NCI-H748 (cell line): ENCODE results near the gene ARHGAP24.
"Not testable (repeated sequence)": the region's sequence is repeated elsewhere in the genome, so short reads cannot be mapped to it uniquely, and the experiment has no call there.

Experiments
- DNase-seq: peaks from one replicate; lab custom pipeline; 2025; ENCODE audit not compliant: unreplicated experiment; lab: John Stamatoyannopoulos, UW

ARHGAP24 gene

DNA sequence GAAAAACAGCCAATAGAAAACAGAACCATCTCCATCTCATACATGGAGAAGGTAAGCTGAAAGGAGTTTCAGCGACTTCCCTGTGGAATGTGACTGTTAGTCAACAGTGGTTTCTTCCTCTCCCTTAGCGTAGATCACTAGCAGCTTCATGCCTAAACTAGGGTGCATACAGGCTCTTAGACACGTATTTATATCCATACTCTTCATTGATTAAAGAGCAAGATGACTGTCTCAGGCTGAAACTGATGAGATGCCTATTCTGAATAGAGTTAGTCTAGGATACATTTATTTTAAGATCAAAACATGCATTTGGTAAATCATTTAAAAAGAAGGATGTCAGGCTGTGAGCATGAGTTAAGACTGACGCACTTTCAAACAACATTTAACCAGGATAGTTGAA lies 423.3 kb downstream of the ARHGAP24 start:
- no peak for DNase-seq

DNA sequence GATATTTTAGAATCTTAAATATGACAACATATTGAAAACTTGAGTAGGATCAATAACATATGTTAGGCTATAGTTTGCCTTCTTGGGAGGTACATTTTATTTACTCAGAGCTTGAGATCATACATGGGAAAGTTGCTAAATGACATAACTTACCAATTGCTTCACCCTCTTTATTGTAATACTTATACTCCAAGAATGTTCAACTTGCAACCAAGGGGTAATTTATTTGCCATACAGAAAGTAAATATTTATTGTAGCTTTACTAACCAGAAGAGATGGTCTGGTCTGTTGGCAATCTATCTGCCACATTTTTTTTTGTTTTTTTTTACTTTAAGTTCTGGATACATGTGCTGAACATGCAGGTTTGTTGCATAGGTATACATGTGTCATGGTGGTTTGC lies 426.6 kb downstream of the ARHGAP24 start:
- DNase-seq: no peak

- not testable (repeated sequence) for DNase-seq
These were observed 427.7 kb downstream of the ARHGAP24 start for GRCh38 chr4:85902647-85903046.

DNA sequence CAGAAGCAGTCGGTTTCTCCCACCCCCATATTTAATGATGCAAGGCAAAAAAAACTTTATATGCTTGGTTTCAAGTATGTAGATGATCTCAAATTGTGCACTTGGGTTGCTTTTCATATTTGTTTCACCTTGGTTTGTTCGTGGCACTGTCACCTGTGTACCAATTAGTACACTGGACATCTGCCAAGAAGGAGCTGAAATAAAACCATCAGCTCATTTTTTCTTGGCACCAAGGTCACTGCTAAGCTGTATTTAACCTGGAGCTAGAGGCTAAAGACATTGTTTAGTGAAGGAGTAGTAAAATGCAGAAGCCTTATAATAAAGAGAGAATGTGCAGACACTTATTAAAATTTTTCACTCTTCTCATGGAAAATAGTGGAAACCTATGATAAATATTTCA lies 430.8 kb downstream of the ARHGAP24 start:
- DNase-seq: peak; percentile 30

DNA sequence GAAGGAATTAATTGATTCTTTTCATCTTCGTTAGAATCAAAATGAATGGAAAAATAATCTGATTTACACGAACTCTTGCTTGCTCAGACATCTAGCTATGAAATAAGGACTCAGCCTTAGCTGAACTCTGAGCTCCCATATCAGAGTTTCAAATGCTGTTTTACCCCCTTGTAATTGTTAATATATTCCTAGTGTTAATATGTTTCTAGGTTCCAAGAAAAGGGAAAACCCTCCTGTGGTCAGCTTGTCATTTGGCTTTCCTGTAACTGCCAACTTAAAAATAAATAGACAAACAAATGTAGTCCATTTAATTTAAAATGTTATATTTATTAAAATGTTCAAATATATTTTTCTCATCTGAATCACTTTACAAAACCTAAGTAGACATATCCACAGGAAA lies 432.1 kb downstream of the ARHGAP24 start:
- no peak for DNase-seq

- no peak for DNase-seq
These were observed 434.9 kb downstream of the ARHGAP24 start for GRCh38 chr4:85909851-85910250.

DNA sequence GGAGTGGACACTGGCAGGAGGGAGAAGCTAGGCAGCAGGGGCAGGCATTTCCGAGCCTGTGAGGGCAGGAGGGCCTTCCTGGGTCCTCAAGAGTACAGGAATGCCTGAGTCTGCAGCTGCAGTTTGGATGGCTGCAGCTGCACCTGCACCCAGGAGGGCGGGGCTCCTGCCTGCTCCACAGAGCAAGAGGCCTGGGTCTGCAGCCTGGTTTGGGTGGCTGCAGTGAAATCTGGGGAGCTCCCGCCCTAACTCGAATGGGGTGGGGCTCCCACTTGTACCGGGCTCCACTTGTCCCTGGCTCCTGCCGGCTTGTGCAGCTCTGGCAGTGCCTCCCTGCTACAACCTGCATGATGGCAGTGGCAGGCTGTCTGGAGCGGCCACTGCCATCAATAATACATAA lies 436.0 kb downstream of the ARHGAP24 start:
- DNase-seq: no peak

GRCh38 chr4:85913931-85914694 lies 439.2 kb downstream of the ARHGAP24 start:
- DNase-seq: no peak

- DNase-seq: not testable (repeated sequence)
These were observed 440.6 kb downstream of the ARHGAP24 start for GRCh38 chr4:85915570-85915969.

DNA sequence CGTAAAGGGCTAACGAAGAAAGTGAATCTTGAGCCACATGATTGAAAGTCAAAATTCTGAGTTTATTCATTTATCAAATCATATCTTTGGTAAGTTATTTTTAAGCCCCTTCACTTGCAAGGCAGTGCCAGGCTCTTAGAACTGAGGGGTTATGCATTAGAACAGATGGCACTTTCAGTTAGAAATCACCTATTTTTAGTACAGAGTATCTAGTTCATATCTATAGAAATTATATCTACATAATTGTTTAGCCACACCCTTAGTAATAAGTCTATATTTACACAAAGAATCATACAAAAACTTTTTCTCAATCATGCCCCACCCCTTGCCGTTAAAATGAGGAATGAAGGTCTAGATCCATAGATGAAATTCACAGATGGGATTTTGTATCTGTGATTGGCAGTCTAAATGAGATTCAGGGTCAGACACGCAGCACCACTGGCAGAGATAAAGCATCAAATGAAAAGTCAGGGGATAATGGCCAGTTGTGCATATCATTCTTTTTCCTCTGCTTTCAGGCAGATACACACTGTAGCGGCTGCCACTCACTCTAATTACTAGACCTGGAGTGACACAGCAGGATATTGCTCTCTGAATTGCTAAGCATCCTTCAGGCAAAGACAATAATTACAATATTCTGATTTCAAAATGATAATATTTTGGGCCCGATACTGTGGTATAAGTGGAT lies 444.4 kb downstream of the ARHGAP24 start:
- peak; percentile 29 for DNase-seq

DNA sequence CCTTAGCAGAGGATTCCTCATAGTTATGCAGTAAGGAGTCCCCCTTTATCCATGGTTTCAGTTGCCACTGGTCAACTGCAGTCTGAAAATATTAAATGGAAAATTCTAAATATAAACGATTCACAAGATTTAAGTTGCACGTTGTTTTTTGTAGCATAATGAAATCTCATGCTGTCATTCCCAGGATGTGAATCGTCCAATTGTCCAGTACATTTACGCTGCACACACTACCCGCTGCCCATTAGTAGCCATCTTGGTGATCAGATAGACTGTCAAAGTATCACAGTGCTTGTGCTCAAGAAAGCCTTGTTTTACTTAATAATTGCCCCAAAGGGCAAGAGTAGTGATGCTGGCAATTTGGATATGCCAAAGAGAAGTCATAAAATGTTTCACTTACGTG lies 450.1 kb downstream of the ARHGAP24 start:
- no peak for DNase-seq

DNA sequence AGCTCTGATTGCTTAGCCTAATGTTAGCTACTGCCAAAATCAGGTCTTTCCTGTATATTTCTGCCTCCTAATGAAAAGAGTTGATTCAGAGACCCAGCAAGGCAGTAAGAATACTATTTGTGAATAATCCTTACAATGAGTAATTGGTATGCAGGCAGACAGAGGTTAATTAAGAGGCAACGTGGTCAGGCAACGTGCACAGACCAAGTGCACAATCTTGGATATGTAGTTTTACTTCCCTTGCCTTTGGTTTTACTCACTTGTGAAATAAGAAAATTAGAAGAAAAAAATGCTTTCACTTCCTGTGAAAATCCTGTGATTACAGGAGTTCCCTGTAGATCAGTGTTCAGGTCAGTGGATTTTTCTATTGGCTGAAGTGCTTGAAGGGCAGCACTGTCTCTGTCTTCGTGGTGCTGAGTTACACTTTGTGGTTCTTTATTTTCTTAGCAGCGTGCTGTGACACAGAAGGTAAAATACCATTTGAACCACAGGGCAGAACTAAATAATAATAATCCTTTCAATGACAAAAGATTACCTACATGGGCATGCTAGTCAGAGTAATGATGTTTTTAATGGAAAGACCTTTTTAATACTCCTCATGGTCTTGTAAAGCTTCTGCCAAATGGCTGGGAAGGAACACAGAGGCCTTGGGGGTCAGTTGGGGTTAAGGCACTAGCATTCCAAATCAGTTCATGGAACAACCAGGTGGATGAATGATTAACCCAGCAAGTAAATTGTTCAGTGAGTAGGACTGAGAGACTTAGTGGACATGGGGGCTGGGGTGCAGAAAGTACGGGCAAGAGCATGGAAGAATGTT lies 454.0 kb downstream of the ARHGAP24 start:
- no peak for DNase-seq

GRCh38 chr4:85929961-85930665 lies 455.2 kb downstream of the ARHGAP24 start:
- DNase-seq: no peak

DNA sequence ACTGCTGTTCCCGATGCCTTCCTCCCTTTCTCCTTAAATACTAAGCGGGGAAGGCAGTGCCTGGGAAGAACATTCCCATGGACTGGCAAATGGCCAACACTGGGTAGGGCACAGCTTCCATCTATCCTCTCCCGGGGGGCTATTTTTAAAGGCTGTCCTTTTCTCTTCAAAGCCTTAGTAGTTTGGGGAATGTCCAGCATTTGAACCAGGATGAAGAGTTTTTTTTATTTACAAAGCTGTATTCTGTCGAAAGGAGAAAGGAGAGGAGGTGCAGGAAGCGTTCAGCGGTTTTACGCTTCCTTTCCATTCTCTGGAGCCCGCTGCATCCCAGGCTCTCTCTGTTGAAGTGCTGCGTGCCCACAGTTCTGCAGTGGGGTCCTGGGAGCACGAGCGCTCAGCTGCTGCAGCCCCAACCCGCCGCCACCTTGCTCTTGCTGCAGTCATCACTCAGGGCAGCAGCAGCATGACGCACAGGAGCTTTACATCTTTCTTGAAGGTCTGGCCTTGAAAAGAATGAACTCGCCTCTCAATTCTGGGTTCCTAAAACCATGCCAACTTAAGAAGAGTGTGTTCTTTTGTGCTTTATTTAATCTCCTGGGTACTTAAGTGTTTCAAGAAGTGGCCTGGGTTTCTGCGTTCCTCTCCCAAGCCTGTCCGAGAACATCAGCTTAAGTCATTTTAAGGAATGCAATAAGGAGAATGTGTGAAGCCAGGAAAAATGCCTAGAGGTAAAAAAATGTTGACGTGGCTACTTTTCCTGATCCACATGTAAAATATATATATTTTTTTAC lies 457.7 kb downstream of the ARHGAP24 start:
- peak; percentile 10 for DNase-seq

DNA sequence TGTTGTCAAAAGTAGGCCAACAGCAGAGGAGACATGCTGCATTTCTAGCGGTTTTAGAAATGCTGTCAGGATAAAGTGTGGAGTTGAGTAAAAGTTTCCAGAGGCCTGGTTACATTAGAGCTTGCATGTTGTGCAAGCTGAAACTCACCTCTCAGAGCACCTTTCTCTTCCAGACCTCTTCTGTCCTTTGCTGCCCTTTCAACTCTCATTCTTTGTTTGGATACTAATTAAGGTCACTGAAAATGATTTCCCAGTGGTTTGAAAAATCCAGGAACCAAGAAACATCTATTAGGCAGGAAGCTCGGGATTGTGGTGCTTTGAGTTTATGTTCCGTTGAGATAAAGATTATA lies 458.3 kb downstream of the ARHGAP24 start:
- no peak for DNase-seq

- no peak for DNase-seq
These were observed 462.6 kb downstream of the ARHGAP24 start for GRCh38 chr4:85937507-85937906.

DNA sequence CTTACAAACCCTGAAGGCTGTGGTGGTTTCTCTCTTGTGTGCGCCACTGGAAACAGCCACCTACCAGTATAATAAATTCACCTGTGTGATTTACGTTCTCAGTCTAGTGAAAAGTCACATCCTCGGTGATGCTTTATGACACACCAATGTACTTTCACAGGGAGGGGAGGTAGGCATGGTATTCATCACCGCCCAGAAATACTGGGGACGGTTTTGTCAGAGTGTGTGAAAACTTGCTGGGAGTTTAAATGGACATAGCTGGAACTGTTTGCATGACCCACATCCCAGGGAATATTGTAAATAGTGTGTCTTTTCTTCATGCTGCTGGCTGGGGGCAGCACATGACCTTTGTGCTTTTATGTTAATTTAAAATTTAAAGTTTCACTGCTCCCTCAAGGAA lies 463.1 kb downstream of the ARHGAP24 start:
- DNase-seq: no peak

DNA sequence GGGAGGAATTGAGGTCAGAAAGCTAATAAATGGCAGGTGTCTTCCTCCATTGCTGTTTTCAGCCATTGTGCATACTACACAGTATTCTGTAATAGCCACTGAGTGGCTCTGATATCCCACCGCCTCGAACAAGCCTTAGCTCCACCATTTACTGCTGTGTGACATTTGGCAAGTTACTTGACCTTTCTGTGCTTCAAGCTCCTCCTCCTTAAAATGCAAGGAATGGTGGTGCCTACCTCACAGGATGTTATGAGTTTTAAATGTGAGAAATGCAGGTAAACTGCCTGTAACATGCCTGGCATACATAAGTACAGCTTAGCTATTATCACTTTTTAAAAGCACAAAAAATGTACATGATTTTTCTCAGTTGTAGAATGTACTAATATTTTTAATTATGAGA lies 464.0 kb downstream of the ARHGAP24 start:
- DNase-seq: no peak

DNA sequence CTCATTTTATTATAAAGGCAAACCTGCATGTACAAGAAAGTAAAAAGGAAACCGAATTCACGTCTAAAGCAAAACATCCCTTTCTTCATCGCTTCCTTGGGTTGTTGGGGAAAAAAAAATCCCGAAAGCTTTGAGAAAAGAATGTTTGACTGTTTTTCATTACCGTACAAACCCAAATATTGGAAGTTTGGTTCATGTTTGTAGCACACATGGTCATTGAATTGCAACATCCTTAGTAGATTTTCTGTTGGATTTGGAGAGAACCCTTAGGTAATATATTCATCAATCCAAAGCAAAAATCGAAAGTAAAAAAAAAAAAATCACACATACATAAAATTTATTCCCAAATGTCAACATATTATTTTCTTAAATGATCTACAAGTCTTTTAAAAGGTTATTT lies 464.6 kb downstream of the ARHGAP24 start:
- no peak for DNase-seq

DNA sequence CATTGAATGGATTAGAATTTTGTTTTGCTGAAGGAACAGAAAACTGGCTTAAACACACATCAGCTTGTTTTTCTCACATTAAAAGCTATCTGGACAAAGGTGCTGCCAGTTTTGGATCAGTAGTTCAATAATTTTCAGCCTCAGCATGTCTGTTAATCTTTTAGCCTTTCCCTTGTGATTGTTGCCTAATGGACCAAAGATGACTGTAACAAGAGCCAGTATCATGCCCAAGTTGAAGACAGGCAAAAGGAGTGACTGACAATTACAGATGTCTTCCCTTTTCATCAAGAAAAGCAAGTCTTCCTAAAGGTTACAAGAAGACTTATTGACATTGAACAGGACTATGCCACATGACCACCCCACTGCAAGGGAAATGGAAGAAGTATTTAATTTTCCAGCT lies 465.2 kb downstream of the ARHGAP24 start:
- no peak for DNase-seq

GRCh38 chr4:85942107-85942506 lies 467.2 kb downstream of the ARHGAP24 start:
- DNase-seq: no peak
